ENCODE measurements around the gene C17orf50.

DNA sequence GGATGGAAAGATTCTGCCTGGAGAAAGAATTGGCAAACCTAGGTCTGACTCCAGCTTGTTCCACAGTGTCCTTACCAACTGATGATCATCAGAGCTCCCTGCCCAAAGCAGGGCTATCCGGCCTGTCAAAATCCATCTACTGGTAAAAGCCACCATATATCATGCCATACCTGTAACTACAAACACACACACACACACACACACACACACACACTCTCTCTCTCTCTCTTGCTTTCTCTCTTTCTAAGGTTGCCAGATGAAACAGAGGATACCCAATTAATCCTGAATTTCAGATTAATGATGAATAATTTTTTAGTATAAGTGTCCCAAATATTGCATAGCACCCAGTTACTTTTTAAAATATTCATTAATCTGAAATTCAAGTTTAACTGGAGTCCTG is 36.3 kb downstream of the C17orf50 start:
- no peak for TF ChIP-seq POLR2A (IDR thresholded peaks at IDR 0.05)
- TF ChIP-seq, protein P1, sequence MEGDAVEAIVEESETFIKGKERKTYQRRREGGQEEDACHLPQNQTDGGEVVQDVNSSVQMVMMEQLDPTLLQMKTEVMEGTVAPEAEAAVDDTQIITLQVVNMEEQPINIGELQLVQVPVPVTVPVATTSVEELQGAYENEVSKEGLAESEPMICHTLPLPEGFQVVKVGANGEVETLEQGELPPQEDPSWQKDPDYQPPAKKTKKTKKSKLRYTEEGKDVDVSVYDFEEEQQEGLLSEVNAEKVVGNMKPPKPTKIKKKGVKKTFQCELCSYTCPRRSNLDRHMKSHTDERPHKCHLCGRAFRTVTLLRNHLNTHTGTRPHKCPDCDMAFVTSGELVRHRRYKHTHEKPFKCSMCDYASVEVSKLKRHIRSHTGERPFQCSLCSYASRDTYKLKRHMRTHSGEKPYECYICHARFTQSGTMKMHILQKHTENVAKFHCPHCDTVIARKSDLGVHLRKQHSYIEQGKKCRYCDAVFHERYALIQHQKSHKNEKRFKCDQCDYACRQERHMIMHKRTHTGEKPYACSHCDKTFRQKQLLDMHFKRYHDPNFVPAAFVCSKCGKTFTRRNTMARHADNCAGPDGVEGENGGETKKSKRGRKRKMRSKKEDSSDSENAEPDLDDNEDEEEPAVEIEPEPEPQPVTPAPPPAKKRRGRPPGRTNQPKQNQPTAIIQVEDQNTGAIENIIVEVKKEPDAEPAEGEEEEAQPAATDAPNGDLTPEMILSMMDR (IDR thresholded peaks at IDR 0.05) = no peak
